HepG2 (cell line): Measurements from ENCODE around the gene GRIN2D. TPM values are rescaled to one million over a fixed set of nuclear protein-coding genes. Genes with fewer than 3 reads are reported as not detected.

Source experiments
- ATAC-seq: fragments of 200-7000 bp; cut with Tn5 transposase; 3 replicates; pipeline ENCODE4 v1.9.1; 2020; ENCODE audit warnings: mild to moderate bottlenecking, moderate library complexity
- BruUV-seq: library from RNA; stranded (reverse); fragments of 400-500 nt; replicated peaks from 2 replicates; lab custom pipeline; 2021; lab: Mats Ljungman, UMichigan
- CTCF ChIA-PET: fragments of 300-600 bp; formaldehyde crosslinking; extraction: SDS; loops from one replicate; lab custom pipeline; 2021; ENCODE audit warnings: low total read pairs, inconsistent platforms, low intra/inter-chr PET ratio; lab: Yijun Ruan, JAX
- POLR2A ChIA-PET: fragments of 350-600 bp; sonication (Branson Sonifier 250); formaldehyde crosslinking; loops from one replicate; lab custom pipeline; 2020; ENCODE audit warnings: antibody characterized with exemption, inconsistent platforms; lab: Yijun Ruan, JAX
- DNase-seq: peaks from one replicate; pipeline ENCODE4 v3.0.0-alpha.2; 2015; ENCODE audit warnings: low spot score
- FAIRE-seq: peaks from 3 replicates; lab custom pipeline; 2011; peaks lifted over from hg19 to GRCh38; lab: Jason Lieb, UNC
- H2AFZ ChIP-seq: one replicate; pipeline ENCODE4 v1.6.1; 2011; ENCODE audit warnings: low read length, inconsistent platforms
- H3K27ac ChIP-seq: fragments of 300-600 bp; 3 replicates; pipeline ENCODE4 v1.8.0; 2011; ENCODE audit warnings: mixed run types, mild to moderate bottlenecking, mixed read lengths, low read length, inconsistent platforms; ENCODE audit not compliant: insufficient read depth; ENCODE audit errors: extremely low read length
- H3K27me3 ChIP-seq, 2 experiments: fragments of 200-600 bp in 1 of 2; 2 replicates in 1 of 2; 3 replicates in 1 of 2; pipeline versions ENCODE4 v1.6.0 to v1.8.0; 2011; ENCODE audit warnings: low read length in 2 of 2, mild to moderate bottlenecking in 2 of 2, moderate library complexity in 2 of 2, inconsistent platforms in 1 of 2; ENCODE audit not compliant: insufficient read depth in 2 of 2, control insufficient read depth in 1 of 2
- H3K36me3 ChIP-seq, 2 experiments: fragments of 200-600 bp in 1 of 2; replicated peaks in 1 of 2; 2 replicates in 1 of 2; 3 replicates in 1 of 2; pipeline versions ENCODE4 v1.5.1 to v1.8.0; 2011; ENCODE audit warnings: low read length in 2 of 2, inconsistent platforms in 1 of 2; ENCODE audit not compliant: insufficient read depth in 2 of 2, control insufficient read depth in 1 of 2
- H3K4me1 ChIP-seq: 2 replicates; pipeline ENCODE4 v1.5.1; 2012; ENCODE audit warnings: low read length, inconsistent platforms; ENCODE audit not compliant: insufficient read depth
- H3K4me2 ChIP-seq: 2 replicates; pipeline ENCODE4 v1.6.0; 2011; ENCODE audit warnings: low read depth, low read length, inconsistent platforms
- H3K4me3 ChIP-seq, 3 experiments: fragments of 200-600 bp in 1 of 3; sonication (generic), shearing (Covaris generic) in 1 of 3; replicated peaks in 1 of 3; 2 replicates each; pipeline ENCODE4 v1.5.1; 2011 to 2016; ENCODE audit warnings: low read length in 3 of 3, inconsistent platforms in 2 of 3, low read depth in 2 of 3, mild to moderate bottlenecking in 2 of 3, control low read depth in 1 of 3, mixed read lengths in 1 of 3; ENCODE audit not compliant: insufficient read depth in 1 of 3
- H3K79me2 ChIP-seq: one replicate; pipeline ENCODE4 v1.6.1; 2011; ENCODE audit warnings: low read length, inconsistent platforms; ENCODE audit not compliant: insufficient read depth
- H3K9ac ChIP-seq: 2 replicates; pipeline ENCODE4 v1.6.0; 2011; ENCODE audit warnings: mild to moderate bottlenecking, low read depth, low read length, inconsistent platforms; ENCODE audit not compliant: insufficient read depth
- H3K9me3 ChIP-seq: 2 replicates; pipeline ENCODE4 v1.5.1; 2012; ENCODE audit warnings: mild to moderate bottlenecking, low read length
- H4K20me1 ChIP-seq: 2 replicates; pipeline ENCODE4 v1.6.0; 2011; ENCODE audit warnings: inconsistent platforms, mild to moderate bottlenecking, low read length, moderate library complexity; ENCODE audit not compliant: insufficient read depth
- ATF7 ChIP-seq, 2 experiments: fragments of 450-650 bp in 1 of 2; sonication (generic) in 1 of 2; formaldehyde crosslinking in 1 of 2; IDR thresholded peaks; 2 replicates each; pipeline versions ENCODE4 v1.4.0 to v1.6.1; 2016 to 2020; ENCODE audit warnings: antibody characterized with exemption in 1 of 2, mild to moderate bottlenecking in 1 of 2, missing genetic modification reagents in 1 of 2
- CEBPB ChIP-seq: IDR thresholded peaks from 2 replicates; pipeline ENCODE4 v1.6.1; 2011; ENCODE audit warnings: low read depth, low read length, improper control_type of control experiment, borderline replicate concordance
- FOSL2 ChIP-seq: sonication (generic); formaldehyde crosslinking; IDR thresholded peaks from 2 replicates; pipeline ENCODE4 v1.4.0; 2020; ENCODE audit warnings: missing genetic modification reagents
- GATAD1 ChIP-seq: IDR thresholded peaks from 2 replicates; pipeline ENCODE4 v1.6.1; 2016; ENCODE audit warnings: missing genetic modification reagents, missing compliant biosample characterization
- POLR2A ChIP-seq, 2 experiments: IDR thresholded peaks; 2 replicates each; pipeline ENCODE4 v1.6.1; 2011; ENCODE audit warnings: low read depth in 2 of 2, low read length in 2 of 2, mild to moderate bottlenecking in 1 of 2, moderate library complexity in 1 of 2; ENCODE audit not compliant: insufficient read depth in 1 of 2
- RCOR2 ChIP-seq: IDR thresholded peaks from 2 replicates; pipeline ENCODE4 v1.6.1; 2016; ENCODE audit warnings: missing biosample characterization, missing genetic modification reagents
- RNF219 ChIP-seq: sonication (generic); formaldehyde crosslinking; IDR thresholded peaks from 2 replicates; pipeline ENCODE4 v1.5.0; 2020; ENCODE audit warnings: mild to moderate bottlenecking, missing genetic modification reagents
- SPEN ChIP-seq: sonication (generic); formaldehyde crosslinking; IDR thresholded peaks from 2 replicates; pipeline ENCODE4 v1.5.1; 2020; ENCODE audit warnings: low read depth, mild to moderate bottlenecking, missing genetic modification reagents
- U2AF2 ChIP-seq: fragments of 200-400 bp; formaldehyde crosslinking; IDR thresholded peaks from 2 replicates; pipeline ENCODE4 v1.6.1; 2017; ENCODE audit warnings: low read depth, mild to moderate bottlenecking, low read length
- XBP1 ChIP-seq: sonication (generic); formaldehyde crosslinking; IDR thresholded peaks from 2 replicates; pipeline ENCODE4 v1.5.0; 2020; ENCODE audit warnings: missing genetic modification reagents
- ZBTB2 ChIP-seq: sonication (generic); formaldehyde crosslinking; IDR thresholded peaks from 2 replicates; pipeline ENCODE4 v1.8.0; 2022; ENCODE audit warnings: low read depth, missing genetic modification reagents
- ZNF780A ChIP-seq: sonication (generic); formaldehyde crosslinking; IDR thresholded peaks from 2 replicates; pipeline ENCODE4 v1.8.0; 2022; ENCODE audit warnings: mild to moderate bottlenecking, missing genetic modification reagents, moderate library complexity
- ZNF792 ChIP-seq: IDR thresholded peaks from 2 replicates; pipeline ENCODE4 v1.6.1; 2016
- ZNF839 ChIP-seq: sonication (generic); formaldehyde crosslinking; IDR thresholded peaks from 2 replicates; pipeline ENCODE4 v1.4.0; 2020; ENCODE audit warnings: missing genetic modification reagents, mild to moderate bottlenecking, borderline replicate concordance
- ZNF878 ChIP-seq: sonication (generic); formaldehyde crosslinking; IDR thresholded peaks from 2 replicates; pipeline ENCODE4 v1.8.1; 2023; ENCODE audit warnings: mild to moderate bottlenecking, missing genetic modification reagents, moderate library complexity
- WGBS: methylation state at CpG from one replicate; pipeline ENCODE4 v1.1.6; 2017; ENCODE audit warnings: low lambda C conversion rate; 5-methylcytosine and 5-hydroxymethylcytosine counted together
- in situ Hi-C: cut with HindIII; loops from 2 replicates; pipeline ENCODE4 v1.10.0; 2017; ENCODE audit warnings: low pct_unique_long_range_greater_than_20kb; ENCODE audit not compliant: extremely low pct_ligation_motif_present
- intact Hi-C: fragments of 100-400 bp; cut with micrococcal nuclease; formaldehyde crosslinking; loops from one replicate; pipeline ENCODE4 v1.10.0; 2022; ENCODE audit not compliant: unreplicated experiment
- polyA plus RNA-seq, 8 experiments: library from polyadenylated mRNA; depleted of rRNA in 3 of 8; stranded (reverse) in 7 of 8; unstranded in 1 of 8; fragments of >200 nt; fragmentation: Illumina TruSeq in 4 of 8; extraction: Trizol in 4 of 8; gene quantifications; 2 replicates each; pipeline versions ENCODE4 v1.2.1 to v1.2.3, GENCODE V29; 2011 to 2016; ENCODE audit warnings: low read depth in 4 of 8, missing spikeins in 1 of 8, mixed read lengths in 1 of 8; ENCODE audit not compliant: insufficient read depth in 1 of 8
- total RNA-seq, 5 experiments: library from RNA; depleted of rRNA; stranded (reverse); fragments of >200 nt; fragmentation: Illumina TruSeq; extraction: Trizol; gene quantifications; 2 replicates each; pipeline ENCODE4 v1.2.3, GENCODE V29; 2016; ENCODE audit warnings: low read depth in 1 of 5
- TF ChIP-seq, protein P1 (sequence below): sonication (generic); formaldehyde crosslinking; conservative IDR thresholded peaks from 2 replicates; pipeline ENCODE4 v1.8.0; 2022; ENCODE audit warnings: low read depth, missing genetic modification reagents
- TF ChIP-seq, protein P2 (sequence below): sonication (generic); formaldehyde crosslinking; IDR thresholded peaks from 2 replicates; pipeline ENCODE4 v1.5.0; 2020; ENCODE audit warnings: mild to moderate bottlenecking, missing genetic modification reagents

Gene GRIN2D
- total and polyA plus RNA-seq, 2 of the 13 experiments (the other 11 are each of a cell fraction or from before 2014, with no cell fraction given), result 0.02 to 0.13 TPM

DNA sequence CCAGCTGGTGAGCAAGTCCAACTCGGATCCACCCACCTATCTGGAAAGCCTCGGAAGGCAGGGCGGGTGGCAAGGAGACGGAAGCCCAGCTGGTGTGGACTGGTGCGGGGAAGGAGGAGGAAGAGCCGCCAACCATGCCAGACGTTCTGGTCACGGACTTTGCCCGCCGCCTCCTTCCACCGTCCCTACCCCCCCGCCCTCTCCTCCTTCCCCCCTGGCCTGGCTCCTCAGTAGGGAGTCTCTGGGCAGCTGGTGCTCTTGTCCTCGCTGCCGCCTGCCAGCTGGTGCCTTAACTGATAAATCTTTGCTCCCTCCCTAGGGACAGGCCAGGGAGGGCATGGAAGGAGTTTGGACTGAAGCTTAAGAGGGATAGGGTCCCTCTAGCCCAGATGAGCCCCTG lies 24.5 kb upstream of the GRIN2D start (continued):
- TF ChIP-seq ZBTB2 (CRISPR knock-in tag), result no peak
- no peak for TF ChIP-seq XBP1 (CRISPR knock-in tag)
- no peak for TF ChIP-seq ZNF839

- Histone ChIP-seq H3K9me3 (no peaks in the 10 kb centered on the region), H3K4me1 (peaks cover 54% of the 10 kb centered on the region), H3K79me2 (no peaks in the 10 kb centered on the region), H3K4me3 (no peak overlapping the region), H3K27me3 (no peaks in the 10 kb centered on the region), H3K27ac (no peak overlapping the region), H3K9ac (no peak overlapping the region), H4K20me1 (no peaks in the 10 kb centered on the region), H2AFZ (no peak overlapping the region), H3K4me2 (no peak overlapping the region), H3K36me3 (no peaks in the 10 kb centered on the region)
- DNase-seq (no peak), ATAC-seq (no peak), FAIRE-seq (no peak)
- ChIA-PET POLR2A (interaction anchor here (1.3 kb wide), 1 partner anchor 16 kb away, joined by 3 read pairs; no protein-coding TSS in a partner anchor), CTCF (no interaction called here)
- no TSS peak for BruUV-seq
- 49% methylated on average over 4 of the region's 4 CpGs for WGBS
- intact Hi-C loops, result no loop called here
- in situ Hi-C loops, result no loop called here
- TF ChIP-seq GATAD1 (CRISPR knock-in tag), result no peak
- no peak for TF ChIP-seq RCOR2 (CRISPR knock-in tag)
- TF ChIP-seq FOSL2 (CRISPR knock-in tag), result no peak
- TF ChIP-seq, protein P1, sequence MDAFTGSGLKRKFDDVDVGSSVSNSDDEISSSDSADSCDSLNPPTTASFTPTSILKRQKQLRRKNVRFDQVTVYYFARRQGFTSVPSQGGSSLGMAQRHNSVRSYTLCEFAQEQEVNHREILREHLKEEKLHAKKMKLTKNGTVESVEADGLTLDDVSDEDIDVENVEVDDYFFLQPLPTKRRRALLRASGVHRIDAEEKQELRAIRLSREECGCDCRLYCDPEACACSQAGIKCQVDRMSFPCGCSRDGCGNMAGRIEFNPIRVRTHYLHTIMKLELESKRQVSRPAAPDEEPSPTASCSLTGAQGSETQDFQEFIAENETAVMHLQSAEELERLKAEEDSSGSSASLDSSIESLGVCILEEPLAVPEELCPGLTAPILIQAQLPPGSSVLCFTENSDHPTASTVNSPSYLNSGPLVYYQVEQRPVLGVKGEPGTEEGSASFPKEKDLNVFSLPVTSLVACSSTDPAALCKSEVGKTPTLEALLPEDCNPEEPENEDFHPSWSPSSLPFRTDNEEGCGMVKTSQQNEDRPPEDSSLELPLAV (CRISPR knock-in tag), result no peak
- TF ChIP-seq SPEN (CRISPR knock-in tag), result no peak
- no peak for TF ChIP-seq POLR2A (IDR thresholded peaks at IDR 0.05; ENCODE audit: insufficient read depth in 1 of 2, low read depth in 2 of 2, low read length in 2 of 2)
- TF ChIP-seq CEBPB, result no peak
- no peak for TF ChIP-seq U2AF2
- TF ChIP-seq ATF7 (IDR thresholded peaks at IDR 0.05), result no peak
- TF ChIP-seq ATF7 (CRISPR knock-in tag; IDR thresholded peaks at IDR 0.05), result no peak
- no peak for TF ChIP-seq RNF219 (CRISPR knock-in tag)
- no peak for TF ChIP-seq ZNF780A (CRISPR knock-in tag)
- no peak for TF ChIP-seq ZNF878 (CRISPR knock-in tag)
- TF ChIP-seq, protein P2, sequence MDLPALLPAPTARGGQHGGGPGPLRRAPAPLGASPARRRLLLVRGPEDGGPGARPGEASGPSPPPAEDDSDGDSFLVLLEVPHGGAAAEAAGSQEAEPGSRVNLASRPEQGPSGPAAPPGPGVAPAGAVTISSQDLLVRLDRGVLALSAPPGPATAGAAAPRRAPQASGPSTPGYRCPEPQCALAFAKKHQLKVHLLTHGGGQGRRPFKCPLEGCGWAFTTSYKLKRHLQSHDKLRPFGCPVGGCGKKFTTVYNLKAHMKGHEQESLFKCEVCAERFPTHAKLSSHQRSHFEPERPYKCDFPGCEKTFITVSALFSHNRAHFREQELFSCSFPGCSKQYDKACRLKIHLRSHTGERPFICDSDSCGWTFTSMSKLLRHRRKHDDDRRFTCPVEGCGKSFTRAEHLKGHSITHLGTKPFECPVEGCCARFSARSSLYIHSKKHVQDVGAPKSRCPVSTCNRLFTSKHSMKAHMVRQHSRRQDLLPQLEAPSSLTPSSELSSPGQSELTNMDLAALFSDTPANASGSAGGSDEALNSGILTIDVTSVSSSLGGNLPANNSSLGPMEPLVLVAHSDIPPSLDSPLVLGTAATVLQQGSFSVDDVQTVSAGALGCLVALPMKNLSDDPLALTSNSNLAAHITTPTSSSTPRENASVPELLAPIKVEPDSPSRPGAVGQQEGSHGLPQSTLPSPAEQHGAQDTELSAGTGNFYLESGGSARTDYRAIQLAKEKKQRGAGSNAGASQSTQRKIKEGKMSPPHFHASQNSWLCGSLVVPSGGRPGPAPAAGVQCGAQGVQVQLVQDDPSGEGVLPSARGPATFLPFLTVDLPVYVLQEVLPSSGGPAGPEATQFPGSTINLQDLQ (CRISPR knock-in tag), result no peak
- TF ChIP-seq ZNF792 (CRISPR knock-in tag), result no peak
These were observed 22.5 kb upstream of the GRIN2D start for GRCh38 chr19:48370955-48371354.
